HEK293 (cell line): ENCODE measurements around the gene DDX18.

ENCODE experiments used
- PRDM10 ChIP-seq: fragments of 450-650 bp; formaldehyde crosslinking; IDR thresholded peaks from 2 replicates; pipeline ENCODE4 v1.5.1; 2016; ENCODE audit warnings: missing biosample characterization, missing genetic modification characterization
- SP2 ChIP-seq: fragments of 450-650 bp; formaldehyde crosslinking; IDR thresholded peaks from 2 replicates; pipeline ENCODE4 v1.5.1; 2016; ENCODE audit warnings: missing biosample characterization, missing genetic modification characterization
- ZBTB1 ChIP-seq: fragments of 450-650 bp; formaldehyde crosslinking; IDR thresholded peaks from 2 replicates; pipeline ENCODE4 v1.5.1; 2016; ENCODE audit warnings: missing biosample characterization, missing genetic modification characterization
- ZNF221 ChIP-seq: fragments of 450-650 bp; formaldehyde crosslinking; IDR thresholded peaks from 2 replicates; pipeline ENCODE4 v1.5.1; 2017; ENCODE audit warnings: missing biosample characterization, missing genetic modification characterization, borderline replicate concordance
- ZNF341 ChIP-seq: fragments of 450-650 bp; formaldehyde crosslinking; IDR thresholded peaks from 2 replicates; pipeline ENCODE4; 2016; ENCODE audit warnings: low read depth, missing biosample characterization, missing genetic modification characterization
- ZNF354C ChIP-seq: fragments of 450-650 bp; formaldehyde crosslinking; IDR thresholded peaks from 2 replicates; pipeline ENCODE4 v1.5.1; 2016; ENCODE audit warnings: missing biosample characterization, missing genetic modification characterization, low read depth, borderline replicate concordance
- TF ChIP-seq, protein P1 (sequence below): fragments of 450-650 bp; formaldehyde crosslinking; IDR thresholded peaks from 2 replicates; pipeline ENCODE4 v1.5.1; 2016; ENCODE audit warnings: missing biosample characterization, missing genetic modification characterization

- no peak for TF ChIP-seq ZNF341 (tag by site-specific recombination)
- peak; percentile 73 for TF ChIP-seq PRDM10 (tag by site-specific recombination)
- TF ChIP-seq, protein P1, sequence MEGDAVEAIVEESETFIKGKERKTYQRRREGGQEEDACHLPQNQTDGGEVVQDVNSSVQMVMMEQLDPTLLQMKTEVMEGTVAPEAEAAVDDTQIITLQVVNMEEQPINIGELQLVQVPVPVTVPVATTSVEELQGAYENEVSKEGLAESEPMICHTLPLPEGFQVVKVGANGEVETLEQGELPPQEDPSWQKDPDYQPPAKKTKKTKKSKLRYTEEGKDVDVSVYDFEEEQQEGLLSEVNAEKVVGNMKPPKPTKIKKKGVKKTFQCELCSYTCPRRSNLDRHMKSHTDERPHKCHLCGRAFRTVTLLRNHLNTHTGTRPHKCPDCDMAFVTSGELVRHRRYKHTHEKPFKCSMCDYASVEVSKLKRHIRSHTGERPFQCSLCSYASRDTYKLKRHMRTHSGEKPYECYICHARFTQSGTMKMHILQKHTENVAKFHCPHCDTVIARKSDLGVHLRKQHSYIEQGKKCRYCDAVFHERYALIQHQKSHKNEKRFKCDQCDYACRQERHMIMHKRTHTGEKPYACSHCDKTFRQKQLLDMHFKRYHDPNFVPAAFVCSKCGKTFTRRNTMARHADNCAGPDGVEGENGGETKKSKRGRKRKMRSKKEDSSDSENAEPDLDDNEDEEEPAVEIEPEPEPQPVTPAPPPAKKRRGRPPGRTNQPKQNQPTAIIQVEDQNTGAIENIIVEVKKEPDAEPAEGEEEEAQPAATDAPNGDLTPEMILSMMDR (tag by site-specific recombination) = peak; percentile 99
- TF ChIP-seq ZBTB1 = no peak
- TF ChIP-seq ZNF354C (tag by site-specific recombination) = no peak
- TF ChIP-seq ZNF221 (tag by site-specific recombination) = no peak
- peak; percentile 81 for TF ChIP-seq SP2 (tag by site-specific recombination)
These were observed at the start of gene DDX18 for GRCh38 chr2:117814417-117815264.
